Right lobe of liver (tissue), 6 donors: ENCODE results near the gene SLC37A1. TPM values are rescaled to one million over a fixed set of nuclear protein-coding genes. Genes with fewer than 3 reads are reported as not detected.

Experiments used
- ATAC-seq, 4 donors: fragments of 200-7000 bp; cut with Tn5 transposase; one replicate each; pipeline ENCODE4 v1.9.1; 2020; ENCODE audit warnings: mild to moderate bottlenecking in 4 of 4, moderate library complexity in 4 of 4
- DNase-seq, 3 donors: peaks; one replicate each; pipeline ENCODE4 v3.0.0-alpha.2; 2020
- H3K27ac ChIP-seq, 3 donors: fragments of 200-600 bp; one replicate each; pipeline ENCODE4 v1.8.0; 2022
- H3K27me3 ChIP-seq, 2 donors: fragments of 200-600 bp; one replicate each; pipeline ENCODE4 v1.8.0; 2022
- H3K36me3 ChIP-seq, 4 donors: fragments of 200-600 bp; sonication (generic) in 1 of 4; one replicate each; pipeline versions ENCODE4 v1.5.1 to v1.8.0; 2017 to 2022; ENCODE audit warnings: control low read depth in 1 of 4
- H3K4me1 ChIP-seq, 4 donors: fragments of 200-600 bp; sonication (generic) in 1 of 4; one replicate each; pipeline versions ENCODE4 v1.5.1 to v1.8.0; 2017 to 2022; ENCODE audit warnings: control low read depth in 1 of 4
- H3K4me3 ChIP-seq, 3 donors: fragments of 200-600 bp; one replicate each; pipeline ENCODE4 v1.8.0; 2022
- H3K9me3 ChIP-seq, 4 donors: fragments of 200-600 bp; sonication (generic) in 1 of 4; one replicate each; pipeline versions ENCODE4 v1.5.1 to v1.8.0; 2017 to 2022; ENCODE audit warnings: control low read depth in 1 of 4
- POLR2A ChIP-seq: fragments of 450-650 bp; IDR thresholded peaks from one replicate; pipeline ENCODE4 v1.6.1; 2017; ENCODE audit warnings: antibody characterized with exemption, mild to moderate bottlenecking
- WGBS: methylation state at CpG from one replicate; pipeline ENCODE4 v1.1.6; 2018; ENCODE audit warnings: low coverage, low lambda C conversion rate; ENCODE audit not compliant: insufficient coverage; ENCODE audit errors: missing lambda C conversion rate; 5-methylcytosine and 5-hydroxymethylcytosine counted together
- intact Hi-C, 2 donors: fragments of 100-400 bp; cut with DNase I; formaldehyde crosslinking; loops; one replicate each; pipeline versions ENCODE4 v1.11.2 to v1.14.1; 2022
- total RNA-seq, 6 experiments: library from RNA; depleted of rRNA in 2 of 6; stranded (reverse); fragments of >200 nt in 2 of 6; fragmentation: NEBNext Ultra II Directional in 3 of 6; extraction: Animal tissue kit (Norgen Biotek cat#: 25700) in 3 of 6; gene quantifications; one replicate each; pipeline versions ENCODE4 v1.1.0 to v1.2.4, GENCODE V29; 2016 to 2023
- TF ChIP-seq, protein P1 (sequence below), 4 donors: fragments of 200-600 bp in 3 of 4; fragments of 450-650 bp in 1 of 4; IDR thresholded peaks; one replicate each; pipeline versions ENCODE4 v1.5.1 to v1.8.0; 2016 to 2022; ENCODE audit warnings: antibody characterized with exemption in 4 of 4, mild to moderate bottlenecking in 2 of 4
- donor health status: DM: no; HTN: yes; CAD: no.
- donor health status: DM: no; HTN: no; CAD: no.
- donor health status: DM: no; HTN: no; CAD: no.
- donor health status: DM: no; HTN: yes; CAD: no.
- donor health status: DM: no; HTN: yes; CAD: no.

Gene SLC37A1
- total RNA-seq, 6 experiments from 2014 or later = 2.5 to 10.8 (median 6.2) TPM

- H3K27ac ChIP-seq = no peak overlapping the region
- 42% methylated on average over 7 of the region's 14 CpGs for WGBS
Measured at GRCh38 chr21:42474043-42474831, 39.4 kb upstream of the SLC37A1 start.

DNA sequence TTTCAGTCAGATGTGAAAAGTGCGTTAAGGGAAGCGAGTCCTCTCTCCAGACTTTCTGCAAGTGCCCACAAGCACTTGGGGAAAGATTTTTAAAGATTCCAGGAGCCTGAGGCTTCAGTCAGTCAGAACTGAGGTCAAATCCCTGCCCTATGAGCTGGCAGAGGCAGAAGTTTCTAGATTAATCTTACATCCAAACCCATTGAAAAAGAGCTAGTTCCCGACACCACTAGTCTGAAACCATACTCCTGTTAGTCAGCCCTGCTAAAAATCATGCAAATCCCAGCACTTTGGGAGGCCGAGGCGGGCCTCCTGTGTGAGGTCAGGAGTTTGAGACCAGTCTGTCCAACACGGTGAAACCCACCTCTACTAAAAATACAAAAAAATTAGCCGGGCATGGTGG lies 38.6 kb upstream of the SLC37A1 start:
- no peak overlapping the region for H3K27ac ChIP-seq
- DNase-seq = no peak

More at GRCh38 chr21:42474043-42474831, 39.4 kb upstream of the SLC37A1 start:
- Histone ChIP-seq H3K4me3 (no peak overlapping the region), H3K4me1 (peaks cover 0 to 11% (median 0%) of the 10 kb centered on the region in 4 donors), H3K9me3 (no peaks in the 10 kb centered on the region), H3K36me3 (no peaks in the 10 kb centered on the region), H3K27me3 (no peaks in the 10 kb centered on the region)
- intact Hi-C loops = no loop called here
- peak in 2 of 3 donors; percentile 74 to 84 for DNase-seq
- peak; percentile 69 to 91 (median 79) for ATAC-seq
- no peak for TF ChIP-seq POLR2A
- TF ChIP-seq, protein P1, sequence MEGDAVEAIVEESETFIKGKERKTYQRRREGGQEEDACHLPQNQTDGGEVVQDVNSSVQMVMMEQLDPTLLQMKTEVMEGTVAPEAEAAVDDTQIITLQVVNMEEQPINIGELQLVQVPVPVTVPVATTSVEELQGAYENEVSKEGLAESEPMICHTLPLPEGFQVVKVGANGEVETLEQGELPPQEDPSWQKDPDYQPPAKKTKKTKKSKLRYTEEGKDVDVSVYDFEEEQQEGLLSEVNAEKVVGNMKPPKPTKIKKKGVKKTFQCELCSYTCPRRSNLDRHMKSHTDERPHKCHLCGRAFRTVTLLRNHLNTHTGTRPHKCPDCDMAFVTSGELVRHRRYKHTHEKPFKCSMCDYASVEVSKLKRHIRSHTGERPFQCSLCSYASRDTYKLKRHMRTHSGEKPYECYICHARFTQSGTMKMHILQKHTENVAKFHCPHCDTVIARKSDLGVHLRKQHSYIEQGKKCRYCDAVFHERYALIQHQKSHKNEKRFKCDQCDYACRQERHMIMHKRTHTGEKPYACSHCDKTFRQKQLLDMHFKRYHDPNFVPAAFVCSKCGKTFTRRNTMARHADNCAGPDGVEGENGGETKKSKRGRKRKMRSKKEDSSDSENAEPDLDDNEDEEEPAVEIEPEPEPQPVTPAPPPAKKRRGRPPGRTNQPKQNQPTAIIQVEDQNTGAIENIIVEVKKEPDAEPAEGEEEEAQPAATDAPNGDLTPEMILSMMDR (IDR thresholded peaks at IDR 0.05) = no peak

DNA sequence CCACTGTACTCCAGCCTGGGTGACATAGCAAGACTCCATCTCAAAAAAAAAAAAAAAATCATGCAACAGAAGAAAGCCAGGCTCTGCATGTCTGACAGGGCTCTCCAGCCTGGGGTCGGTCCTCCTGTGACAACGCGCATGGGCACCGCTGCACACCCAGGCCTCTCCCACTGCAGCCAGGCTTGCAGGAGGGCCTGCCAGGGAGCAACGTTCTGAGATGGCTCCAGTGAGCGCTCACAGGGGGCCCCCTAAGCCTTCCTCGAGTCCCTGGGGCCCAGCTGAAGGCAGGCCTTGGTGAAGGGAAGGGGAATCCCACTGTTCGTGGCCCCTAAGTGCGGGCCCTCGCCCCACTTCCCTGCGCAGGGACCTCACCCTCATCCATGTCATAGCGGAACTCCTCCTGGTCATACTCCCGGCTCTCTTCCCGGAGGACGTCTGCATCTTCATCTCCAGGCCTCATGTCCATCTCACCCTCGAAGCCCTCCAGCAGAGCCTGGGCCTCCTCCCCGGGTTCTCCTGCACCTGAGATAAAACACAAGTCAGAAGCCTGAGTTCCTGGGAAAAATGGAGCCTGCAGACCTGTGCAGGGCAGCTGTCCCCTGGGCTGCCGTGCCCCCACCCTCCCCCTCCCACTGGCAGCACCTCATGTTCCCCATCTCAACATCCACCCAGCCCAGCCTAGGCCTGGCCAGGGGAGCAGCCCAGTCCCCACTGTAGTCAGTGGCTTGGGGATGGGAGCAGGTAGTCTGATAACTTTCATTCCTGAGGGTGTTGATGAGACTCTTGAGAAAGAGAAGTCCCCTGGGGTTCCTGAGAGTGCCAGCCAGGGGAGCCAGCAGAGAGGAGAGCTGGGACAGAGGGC lies 37.9 kb upstream of the SLC37A1 start:
- Histone ChIP-seq H3K36me3 (no peaks in the 10 kb centered on the region), H3K9me3 (no peaks in the 10 kb centered on the region), H3K4me1 (peaks cover 0 to 5% (median 0%) of the 10 kb centered on the region in 4 donors), H3K27ac (no peak overlapping the region), H3K4me3 (no peak overlapping the region), H3K27me3 (no peaks in the 10 kb centered on the region)
- no peak for ATAC-seq
- 40% methylated on average over 3 of the region's 18 CpGs for WGBS
- no peak for TF ChIP-seq POLR2A
- TF ChIP-seq, protein P1 (IDR thresholded peaks at IDR 0.05) = no peak
- no peak for DNase-seq
- intact Hi-C loops = no loop called here

More for the DNA sequence above, 38.6 kb upstream of the SLC37A1 start:
- no peak overlapping the region for H3K4me3 ChIP-seq
- peaks cover 0 to 5% (median 0%) of the 10 kb centered on the region in 4 donors for H3K4me1 ChIP-seq
- no peak for ATAC-seq
- H3K27me3 ChIP-seq = no peaks in the 10 kb centered on the region
- H3K36me3 ChIP-seq = no peaks in the 10 kb centered on the region
- no peak for TF ChIP-seq POLR2A
- intact Hi-C loops = no loop called here
- WGBS = 84% methylated on average over 5 of the region's 7 CpGs
- no peaks in the 10 kb centered on the region for H3K9me3 ChIP-seq

GRCh38 chr21:42476388-42477331 lies 37.0 kb upstream of the SLC37A1 start:
- H3K9me3 ChIP-seq = no peaks in the 10 kb centered on the region
- H3K27ac ChIP-seq = no peak overlapping the region
- peaks cover 0 to 5% (median 0%) of the 10 kb centered on the region in 4 donors for H3K4me1 ChIP-seq
- TF ChIP-seq, protein P1 (IDR thresholded peaks at IDR 0.05) = no peak
- TF ChIP-seq POLR2A = no peak
- H3K36me3 ChIP-seq = no peaks in the 10 kb centered on the region
- H3K4me3 ChIP-seq = no peak overlapping the region
- H3K27me3 ChIP-seq = no peaks in the 10 kb centered on the region
- no peak for DNase-seq
- no peak for ATAC-seq
- WGBS = 89% methylated on average over 10 of the region's 25 CpGs
- intact Hi-C loops = no loop called here
